ENCODE data around the gene CDC42EP5.
A peak's percentile ranks its signal among the peaks of the same experiment; 100 is the strongest.
"Not testable (repeated sequence)": the region's sequence is repeated elsewhere in the genome, so short reads cannot be mapped to it uniquely, and the experiment has no call there.

Gene CDC42EP5

GRCh38 chr19:54451997-54452396, 21.1 kb downstream of the CDC42EP5 start:
- DNase-seq (ENCODE audit: extremely low read depth, low read depth) = no peak
- TF ChIP-seq CTCF (IDR thresholded peaks at IDR 0.05; ENCODE audit: low read depth, low read length) = no peak

- no peak for DNase-seq (ENCODE audit: extremely low read depth, low read depth)
- no peak for TF ChIP-seq CTCF (IDR thresholded peaks at IDR 0.05; ENCODE audit: low read depth, low read length)
Observed at GRCh38 chr19:54451331-54451871, 21.7 kb downstream of the CDC42EP5 start.

- no peak for TF ChIP-seq CTCF (IDR thresholded peaks at IDR 0.05; ENCODE audit: low read depth, low read length)
- DNase-seq (ENCODE audit: extremely low read depth, low read depth) = no peak
Observed at GRCh38 chr19:54449701-54450069, 23.4 kb downstream of the CDC42EP5 start.

GRCh38 chr19:54448774-54449700, 24.1 kb downstream of the CDC42EP5 start, which contains the start of gene LENG8:
LENG8 (plus strand) TSS chr19:54449199; CDS start chr19:54451345, 2,146 bp downstream.
- TF ChIP-seq CTCF (IDR thresholded peaks at IDR 0.05; ENCODE audit: low read depth, low read length) = no peak
- DNase-seq (ENCODE audit: extremely low read depth, low read depth) = peak; percentile 97

GRCh38 chr19:54448040-54448773, 24.9 kb downstream of the CDC42EP5 start:
- no peak for DNase-seq (ENCODE audit: extremely low read depth, low read depth)
- TF ChIP-seq CTCF (IDR thresholded peaks at IDR 0.05; ENCODE audit: low read depth, low read length) = no peak

- DNase-seq (ENCODE audit: extremely low read depth, low read depth) = not testable (repeated sequence)
Observed at GRCh38 chr19:54446349-54446748, 26.7 kb downstream of the CDC42EP5 start.

GRCh38 chr19:54444737-54445136, 28.4 kb downstream of the CDC42EP5 start:
- DNase-seq (ENCODE audit: extremely low read depth, low read depth) = no peak
- no peak for TF ChIP-seq CTCF (IDR thresholded peaks at IDR 0.05; ENCODE audit: low read depth, low read length)
